K562 (cell line): ENCODE data around the gene OR13C8. TPM values are rescaled to one million over a fixed set of nuclear protein-coding genes. Genes with fewer than 3 reads are reported as not detected.

ENCODE experiments used
- ATF6 ChIP-seq: sonication (generic); formaldehyde crosslinking; IDR thresholded peaks from 2 replicates; pipeline ENCODE4 v1.4.0; 2020; ENCODE audit warnings: mild to moderate bottlenecking, missing genetic modification reagents
- FOXP1 ChIP-seq: sonication (generic); formaldehyde crosslinking; IDR thresholded peaks from 2 replicates; pipeline ENCODE4 v1.8.0; 2022; ENCODE audit warnings: mild to moderate bottlenecking, missing genetic modification reagents
- MGA ChIP-seq: fragments of 450-650 bp; IDR thresholded peaks from 2 replicates; pipeline ENCODE4 v1.6.1; 2016; ENCODE audit warnings: mild to moderate bottlenecking, moderate library complexity
- SAFB2 ChIP-seq: fragments of 200-400 bp; formaldehyde crosslinking; IDR thresholded peaks from 2 replicates; pipeline ENCODE4 v1.6.1; 2018; ENCODE audit warnings: borderline replicate concordance, low read length, low read depth, moderate library complexity; ENCODE audit not compliant: severe bottlenecking
- THAP7 ChIP-seq: fragments of 250-450 bp; sonication (Bioruptor Pico); IDR thresholded peaks from 2 replicates; pipeline ENCODE4 v1.5.0; 2021
- ZNF217 ChIP-seq: sonication (generic); formaldehyde crosslinking; IDR thresholded peaks from 2 replicates; pipeline ENCODE4 v1.8.0; 2022; ENCODE audit warnings: mild to moderate bottlenecking, missing genetic modification reagents
- polyA plus RNA-seq, 8 experiments: library from polyadenylated mRNA; depleted of rRNA in 4 of 8; stranded (reverse) in 5 of 8; unstranded in 3 of 8; fragments of >200 nt; fragmentation: Nextera tagmentation in 2 of 8; fragmentation: Illumina TruSeq in 1 of 8; extraction: Ambion mirVana in 2 of 8; extraction: Trizol in 1 of 8; gene quantifications; 2 replicates each; pipeline versions ENCODE4 v1.2.1 to v1.2.3, GENCODE V29; 2011 to 2014; ENCODE audit warnings: inconsistent platforms in 1 of 8, missing spikeins in 1 of 8
- total RNA-seq, 7 experiments: library from RNA; depleted of rRNA in 6 of 7; stranded (reverse); fragments of >200 nt in 6 of 7; fragmentation: Illumina TruSeq in 2 of 7; extraction: Trizol in 2 of 7; gene quantifications; 2 replicates each; pipeline versions ENCODE4 v1.2.1 to v1.2.3, GENCODE V29; 2011 to 2021; ENCODE audit warnings: low replicate concordance in 1 of 7

The OR13C8 gene
- total and polyA plus RNA-seq, 9 of the 15 experiments (the other 6 are each of a cell fraction or from before 2014, with no cell fraction given) = not detected

GRCh38 chr9:104544644-104545043 is 24.3 kb upstream of the OR13C8 start (continued):
- TF ChIP-seq ATF6 (CRISPR knock-in tag) = no peak
- no peak for TF ChIP-seq MGA
- TF ChIP-seq ZNF217 (CRISPR knock-in tag) = no peak
- TF ChIP-seq THAP7 (CRISPR knock-in tag) = no peak
- no peak for TF ChIP-seq SAFB2
- no peak for TF ChIP-seq FOXP1 (CRISPR knock-in tag)
